ENCODE results near the gene GRID2.

GRID2 gene

DNA sequence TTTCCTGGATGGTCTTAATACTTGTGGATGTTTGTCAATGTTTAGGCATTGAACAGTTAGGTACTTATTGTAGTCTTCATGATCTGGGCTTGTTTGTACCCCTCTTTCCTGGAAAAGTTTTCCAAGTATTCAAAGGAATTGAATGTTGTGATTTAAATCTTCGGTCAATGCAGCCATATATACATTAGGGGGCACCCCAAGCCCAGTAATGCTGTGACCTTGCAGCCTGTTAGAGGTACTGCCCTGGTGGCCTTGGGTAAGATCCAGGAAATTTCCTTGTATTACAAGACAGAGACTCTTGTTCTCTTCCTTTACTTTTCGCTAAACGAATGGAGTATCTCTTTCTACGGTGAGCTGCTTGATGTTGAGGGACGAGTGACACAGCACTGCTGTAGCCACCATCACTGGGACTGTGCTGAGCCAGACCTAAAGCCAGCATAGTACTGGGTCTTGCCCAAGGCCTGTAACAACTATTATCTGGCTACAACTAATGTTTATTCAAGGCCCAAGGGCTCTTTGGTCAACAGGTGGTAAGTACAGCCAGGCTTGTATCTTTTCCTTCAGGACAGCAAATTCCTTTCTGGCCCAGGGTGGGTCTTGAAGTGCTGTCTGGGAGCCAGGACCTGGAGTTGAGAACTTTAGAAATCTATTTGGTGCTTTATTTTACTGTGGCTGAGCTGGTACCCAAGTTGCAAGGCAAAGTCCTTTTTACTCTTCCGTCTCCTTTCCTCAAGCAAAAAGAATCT is 1406.5 kb downstream of the GRID2 start:
- no peak for TF ChIP-seq EZH2 (optimal IDR thresholded peaks at IDR 0.05; ENCODE audit: low read depth, low read length)
- TF ChIP-seq, protein P1, sequence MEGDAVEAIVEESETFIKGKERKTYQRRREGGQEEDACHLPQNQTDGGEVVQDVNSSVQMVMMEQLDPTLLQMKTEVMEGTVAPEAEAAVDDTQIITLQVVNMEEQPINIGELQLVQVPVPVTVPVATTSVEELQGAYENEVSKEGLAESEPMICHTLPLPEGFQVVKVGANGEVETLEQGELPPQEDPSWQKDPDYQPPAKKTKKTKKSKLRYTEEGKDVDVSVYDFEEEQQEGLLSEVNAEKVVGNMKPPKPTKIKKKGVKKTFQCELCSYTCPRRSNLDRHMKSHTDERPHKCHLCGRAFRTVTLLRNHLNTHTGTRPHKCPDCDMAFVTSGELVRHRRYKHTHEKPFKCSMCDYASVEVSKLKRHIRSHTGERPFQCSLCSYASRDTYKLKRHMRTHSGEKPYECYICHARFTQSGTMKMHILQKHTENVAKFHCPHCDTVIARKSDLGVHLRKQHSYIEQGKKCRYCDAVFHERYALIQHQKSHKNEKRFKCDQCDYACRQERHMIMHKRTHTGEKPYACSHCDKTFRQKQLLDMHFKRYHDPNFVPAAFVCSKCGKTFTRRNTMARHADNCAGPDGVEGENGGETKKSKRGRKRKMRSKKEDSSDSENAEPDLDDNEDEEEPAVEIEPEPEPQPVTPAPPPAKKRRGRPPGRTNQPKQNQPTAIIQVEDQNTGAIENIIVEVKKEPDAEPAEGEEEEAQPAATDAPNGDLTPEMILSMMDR (IDR thresholded peaks at IDR 0.05; ENCODE audit: low read length), result peak; percentile 29
- TF ChIP-seq EZH2phosphoT487 (IDR thresholded peaks at IDR 0.05; ENCODE audit: low read length), result no peak
- no peak overlapping the region for H3K4me2 ChIP-seq (ENCODE audit: low read depth, low read length)
- no peaks in the 10 kb centered on the region for H3K36me3 ChIP-seq (replicated peaks; ENCODE audit: insufficient read depth, low read length)
- H3K4me3 ChIP-seq (ENCODE audit: low read length), result no peak overlapping the region
- no peak overlapping the region for H3K9ac ChIP-seq (ENCODE audit: low read length)
- H3K79me2 ChIP-seq (ENCODE audit: low read length), result no peaks in the 10 kb centered on the region
- H3K4me1 ChIP-seq (ENCODE audit: low read length), result no peaks in the 10 kb centered on the region
- H2AFZ ChIP-seq (ENCODE audit: low read length), result no peak overlapping the region
- no peaks in the 10 kb centered on the region for H3K27me3 ChIP-seq (replicated peaks; ENCODE audit: insufficient read depth, low read length)
- no peaks in the 10 kb centered on the region for H3K9me2 ChIP-seq (replicated peaks; ENCODE audit: insufficient read depth, low read length)
- DNase-seq, result no peak
- no peak overlapping the region for H3K27ac ChIP-seq (ENCODE audit: low read length)
- no peaks in the 10 kb centered on the region for H3K9me3 ChIP-seq (replicated peaks; ENCODE audit: insufficient read depth, low read length)
- H3F3A ChIP-seq (ENCODE audit: insufficient read depth, low read length), result no peaks in the 10 kb centered on the region
- H4K20me1 ChIP-seq (ENCODE audit: insufficient read depth, low read length), result no peaks in the 10 kb centered on the region

DNA sequence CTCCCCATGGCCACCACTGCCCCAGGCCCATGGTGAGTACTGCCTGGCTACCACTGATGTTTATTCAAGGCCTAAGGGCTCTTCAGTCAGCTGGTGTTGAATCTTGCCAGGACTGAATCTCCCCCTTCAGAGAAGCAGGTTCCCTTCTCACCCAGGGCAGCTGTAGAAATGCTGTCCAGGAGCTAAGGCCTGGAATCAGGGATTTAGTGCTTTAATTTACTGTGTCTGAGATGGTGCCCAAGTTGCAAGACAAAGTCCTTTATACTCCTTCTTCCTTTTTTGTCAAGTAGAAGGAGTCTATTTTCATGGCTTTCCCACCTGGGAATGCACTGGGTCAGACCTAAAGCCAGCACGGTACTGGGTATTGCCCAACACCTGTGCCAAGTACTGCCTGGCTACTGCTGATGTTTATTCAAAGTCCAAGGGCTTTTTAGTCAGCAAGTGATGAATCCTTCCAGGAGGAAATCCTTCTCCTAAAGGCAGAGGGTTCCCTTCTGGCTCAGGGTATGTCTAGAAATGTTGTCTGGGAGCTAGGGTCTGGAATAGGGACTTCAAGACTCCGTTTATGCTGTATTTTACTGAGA is 1407.2 kb downstream of the GRID2 start:
- Histone ChIP-seq H3K27me3 (replicated peaks; ENCODE audit: insufficient read depth, low read length) (no peaks in the 10 kb centered on the region), H4K20me1 (ENCODE audit: insufficient read depth, low read length) (no peaks in the 10 kb centered on the region), H3K27ac (ENCODE audit: low read length) (no peak overlapping the region), H3K9me3 (replicated peaks; ENCODE audit: insufficient read depth, low read length) (no peaks in the 10 kb centered on the region), H3K4me1 (ENCODE audit: low read length) (no peaks in the 10 kb centered on the region), H3K9ac (ENCODE audit: low read length) (no peak overlapping the region), H3K4me2 (ENCODE audit: low read depth, low read length) (no peak overlapping the region), H3K4me3 (ENCODE audit: low read length) (no peak overlapping the region), H3K79me2 (ENCODE audit: low read length) (no peaks in the 10 kb centered on the region), H3K9me2 (replicated peaks; ENCODE audit: insufficient read depth, low read length) (no peaks in the 10 kb centered on the region), H2AFZ (ENCODE audit: low read length) (no peak overlapping the region), H3F3A (ENCODE audit: insufficient read depth, low read length) (no peaks in the 10 kb centered on the region), H3K36me3 (replicated peaks; ENCODE audit: insufficient read depth, low read length) (no peaks in the 10 kb centered on the region)
- no peak for DNase-seq
- no peak for TF ChIP-seq EZH2phosphoT487 (IDR thresholded peaks at IDR 0.05; ENCODE audit: low read length)

DNA sequence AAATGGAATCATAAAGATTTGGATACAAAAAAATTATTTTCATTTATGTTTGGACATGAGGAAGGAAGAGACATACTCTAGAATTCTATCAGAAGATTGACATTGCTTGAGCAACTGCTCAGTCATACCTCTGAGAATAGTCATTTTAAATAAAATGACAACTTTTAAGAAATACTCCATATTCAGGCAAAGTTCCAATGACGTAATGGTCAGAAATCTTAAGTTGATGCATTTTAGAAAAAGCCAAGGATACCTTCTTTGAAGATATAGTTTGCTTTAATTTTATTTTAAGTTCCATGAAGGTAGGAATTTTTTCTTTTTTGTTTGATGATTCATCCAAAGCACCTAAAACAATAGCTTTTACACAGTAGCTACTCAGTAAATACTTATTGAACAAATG is 1414.5 kb downstream of the GRID2 start:
- Histone ChIP-seq H3F3A (ENCODE audit: insufficient read depth, low read length) (no peaks in the 10 kb centered on the region), H3K4me1 (ENCODE audit: low read length) (no peaks in the 10 kb centered on the region), H3K4me3 (ENCODE audit: low read length) (no peak overlapping the region), H4K20me1 (ENCODE audit: insufficient read depth, low read length) (no peaks in the 10 kb centered on the region), H3K9me2 (replicated peaks; ENCODE audit: insufficient read depth, low read length) (no peaks in the 10 kb centered on the region), H3K27ac (ENCODE audit: low read length) (no peak overlapping the region), H3K9me3 (replicated peaks; ENCODE audit: insufficient read depth, low read length) (no peaks in the 10 kb centered on the region), H3K27me3 (replicated peaks; ENCODE audit: insufficient read depth, low read length) (no peaks in the 10 kb centered on the region), H3K4me2 (ENCODE audit: low read depth, low read length) (no peak overlapping the region), H2AFZ (ENCODE audit: low read length) (no peak overlapping the region), H3K36me3 (replicated peaks; ENCODE audit: insufficient read depth, low read length) (no peaks in the 10 kb centered on the region), H3K79me2 (ENCODE audit: low read length) (no peaks in the 10 kb centered on the region), H3K9ac (ENCODE audit: low read length) (no peak overlapping the region)
- no peak for DNase-seq
- no peak for TF ChIP-seq EZH2phosphoT487 (IDR thresholded peaks at IDR 0.05; ENCODE audit: low read length)
- TF ChIP-seq, protein P1 (IDR thresholded peaks at IDR 0.05; ENCODE audit: low read length), result no peak
- TF ChIP-seq EZH2 (optimal IDR thresholded peaks at IDR 0.05; ENCODE audit: low read depth, low read length), result no peak

GRCh38 chr4:93719552-93719951 is 1415.8 kb downstream of the GRID2 start:
- H3K9me3 ChIP-seq (replicated peaks; ENCODE audit: insufficient read depth, low read length), result no peaks in the 10 kb centered on the region
- no peak overlapping the region for H3K9ac ChIP-seq (ENCODE audit: low read length)
- H3K27ac ChIP-seq (ENCODE audit: low read length), result no peak overlapping the region
- no peaks in the 10 kb centered on the region for H3K9me2 ChIP-seq (replicated peaks; ENCODE audit: insufficient read depth, low read length)
- H4K20me1 ChIP-seq (ENCODE audit: insufficient read depth, low read length), result no peaks in the 10 kb centered on the region
- TF ChIP-seq, protein P1 (IDR thresholded peaks at IDR 0.05; ENCODE audit: low read length), result no peak
- TF ChIP-seq EZH2 (optimal IDR thresholded peaks at IDR 0.05; ENCODE audit: low read depth, low read length) (no peak), EZH2phosphoT487 (IDR thresholded peaks at IDR 0.05; ENCODE audit: low read length) (no peak)
- no peak for DNase-seq
- H3K4me2 ChIP-seq (ENCODE audit: low read depth, low read length), result no peak overlapping the region
- no peaks in the 10 kb centered on the region for H3K27me3 ChIP-seq (replicated peaks; ENCODE audit: insufficient read depth, low read length)
- no peaks in the 10 kb centered on the region for H3K79me2 ChIP-seq (ENCODE audit: low read length)
- no peaks in the 10 kb centered on the region for H3K36me3 ChIP-seq (replicated peaks; ENCODE audit: insufficient read depth, low read length)
- no peaks in the 10 kb centered on the region for H3F3A ChIP-seq (ENCODE audit: insufficient read depth, low read length)
- no peaks in the 10 kb centered on the region for H3K4me1 ChIP-seq (ENCODE audit: low read length)
- no peak overlapping the region for H2AFZ ChIP-seq (ENCODE audit: low read length)
- H3K4me3 ChIP-seq (ENCODE audit: low read length), result no peak overlapping the region

Measured in MM.1S (cell line).